ENCODE results near the gene CBX7.

DNA sequence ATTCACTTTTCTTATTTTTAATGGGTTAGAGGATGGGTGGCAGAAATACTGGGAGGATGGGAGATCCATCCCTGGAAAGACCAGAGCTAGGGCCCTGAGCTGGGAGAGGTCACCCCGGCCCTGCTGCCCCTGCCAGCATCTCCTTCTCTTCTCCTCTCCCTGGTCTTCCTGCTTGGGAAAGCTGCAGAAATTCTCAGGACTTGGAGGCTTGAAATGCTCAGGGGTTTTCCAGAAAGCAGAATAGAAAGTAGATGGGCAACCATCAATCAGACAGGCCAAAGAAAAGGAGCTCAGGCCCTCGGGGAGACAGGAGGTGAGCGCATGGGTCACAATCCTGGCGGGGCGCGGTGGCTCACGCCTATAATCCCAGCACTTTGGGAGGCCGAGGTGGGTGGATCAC, 53.9 kb downstream of the CBX7 start:
- TF ChIP-seq, protein P1, sequence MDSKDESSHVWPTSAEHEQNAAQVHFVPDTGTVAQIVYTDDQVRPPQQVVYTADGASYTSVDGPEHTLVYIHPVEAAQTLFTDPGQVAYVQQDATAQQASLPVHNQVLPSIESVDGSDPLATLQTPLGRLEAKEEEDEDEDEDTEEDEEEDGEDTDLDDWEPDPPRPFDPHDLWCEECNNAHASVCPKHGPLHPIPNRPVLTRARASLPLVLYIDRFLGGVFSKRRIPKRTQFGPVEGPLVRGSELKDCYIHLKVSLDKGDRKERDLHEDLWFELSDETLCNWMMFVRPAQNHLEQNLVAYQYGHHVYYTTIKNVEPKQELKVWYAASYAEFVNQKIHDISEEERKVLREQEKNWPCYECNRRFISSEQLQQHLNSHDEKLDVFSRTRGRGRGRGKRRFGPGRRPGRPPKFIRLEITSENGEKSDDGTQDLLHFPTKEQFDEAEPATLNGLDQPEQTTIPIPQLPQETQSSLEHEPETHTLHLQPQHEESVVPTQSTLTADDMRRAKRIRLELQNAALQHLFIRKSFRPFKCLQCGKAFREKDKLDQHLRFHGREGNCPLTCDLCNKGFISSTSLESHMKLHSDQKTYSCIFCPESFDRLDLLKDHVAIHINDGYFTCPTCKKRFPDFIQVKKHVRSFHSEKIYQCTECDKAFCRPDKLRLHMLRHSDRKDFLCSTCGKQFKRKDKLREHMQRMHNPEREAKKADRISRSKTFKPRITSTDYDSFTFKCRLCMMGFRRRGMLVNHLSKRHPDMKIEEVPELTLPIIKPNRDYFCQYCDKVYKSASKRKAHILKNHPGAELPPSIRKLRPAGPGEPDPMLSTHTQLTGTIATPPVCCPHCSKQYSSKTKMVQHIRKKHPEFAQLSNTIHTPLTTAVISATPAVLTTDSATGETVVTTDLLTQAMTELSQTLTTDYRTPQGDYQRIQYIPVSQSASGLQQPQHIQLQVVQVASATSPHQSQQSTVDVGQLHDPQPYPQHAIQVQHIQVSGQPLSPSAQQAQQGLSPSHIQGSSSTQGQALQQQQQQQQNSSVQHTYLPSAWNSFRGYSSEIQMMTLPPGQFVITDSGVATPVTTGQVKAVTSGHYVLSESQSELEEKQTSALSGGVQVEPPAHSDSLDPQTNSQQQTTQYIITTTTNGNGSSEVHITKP (IDR thresholded peaks at IDR 0.05; ENCODE audit: partially characterized antibody) = no peak
- no peak for TF ChIP-seq SMAD1 (IDR thresholded peaks at IDR 0.05; ENCODE audit: low read depth, low read length, partially characterized antibody)
- TF ChIP-seq, protein P2, sequence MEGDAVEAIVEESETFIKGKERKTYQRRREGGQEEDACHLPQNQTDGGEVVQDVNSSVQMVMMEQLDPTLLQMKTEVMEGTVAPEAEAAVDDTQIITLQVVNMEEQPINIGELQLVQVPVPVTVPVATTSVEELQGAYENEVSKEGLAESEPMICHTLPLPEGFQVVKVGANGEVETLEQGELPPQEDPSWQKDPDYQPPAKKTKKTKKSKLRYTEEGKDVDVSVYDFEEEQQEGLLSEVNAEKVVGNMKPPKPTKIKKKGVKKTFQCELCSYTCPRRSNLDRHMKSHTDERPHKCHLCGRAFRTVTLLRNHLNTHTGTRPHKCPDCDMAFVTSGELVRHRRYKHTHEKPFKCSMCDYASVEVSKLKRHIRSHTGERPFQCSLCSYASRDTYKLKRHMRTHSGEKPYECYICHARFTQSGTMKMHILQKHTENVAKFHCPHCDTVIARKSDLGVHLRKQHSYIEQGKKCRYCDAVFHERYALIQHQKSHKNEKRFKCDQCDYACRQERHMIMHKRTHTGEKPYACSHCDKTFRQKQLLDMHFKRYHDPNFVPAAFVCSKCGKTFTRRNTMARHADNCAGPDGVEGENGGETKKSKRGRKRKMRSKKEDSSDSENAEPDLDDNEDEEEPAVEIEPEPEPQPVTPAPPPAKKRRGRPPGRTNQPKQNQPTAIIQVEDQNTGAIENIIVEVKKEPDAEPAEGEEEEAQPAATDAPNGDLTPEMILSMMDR (IDR thresholded peaks at IDR 0.05 in 2 of 3, conservative IDR thresholded peaks at IDR 0.05 in 1 of 3; ENCODE audit: insufficient read depth in 2 of 3, low read depth in 1 of 3, low read length in 3 of 3) = no peak
- no peak for TF ChIP-seq MAFK (IDR thresholded peaks at IDR 0.05; ENCODE audit: low read length)

Data from K562 (cell line).